GM12875 (cell line): ENCODE measurements around the gene ATG16L1.

Experiments
- H3K4me3 ChIP-seq: one replicate; pipeline ENCODE4 v1.5.1; 2011; ENCODE audit warnings: low read depth, low read length, control low read depth
- TF ChIP-seq, protein P1 (sequence below): IDR thresholded peaks from 2 replicates; pipeline ENCODE4 v1.5.1; 2011; ENCODE audit warnings: low read depth, mild to moderate bottlenecking, control low read depth, inconsistent platforms, low read length, moderate library complexity, borderline replicate concordance; ENCODE audit not compliant: insufficient read depth

The ATG16L1 gene

DNA sequence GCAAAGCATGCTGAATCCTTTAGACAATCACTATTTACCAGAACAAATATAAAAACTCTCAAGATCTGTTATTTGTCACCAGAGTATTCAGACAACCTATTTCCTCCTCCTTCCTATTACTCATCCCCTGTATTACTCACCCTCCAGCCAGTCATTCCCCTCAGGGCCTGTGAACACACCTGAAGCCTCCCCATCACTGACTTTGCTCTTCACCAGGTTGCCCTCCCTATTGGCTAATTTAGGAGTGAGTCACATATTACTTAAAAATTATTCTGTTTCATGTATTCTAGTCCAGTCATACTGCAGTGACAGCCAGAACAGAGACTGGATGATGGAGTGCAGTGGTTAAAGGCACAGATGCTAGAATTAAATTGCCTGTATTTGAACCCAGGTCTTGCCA lies 3.7 kb upstream of the ATG16L1 start:
- TF ChIP-seq, protein P1, sequence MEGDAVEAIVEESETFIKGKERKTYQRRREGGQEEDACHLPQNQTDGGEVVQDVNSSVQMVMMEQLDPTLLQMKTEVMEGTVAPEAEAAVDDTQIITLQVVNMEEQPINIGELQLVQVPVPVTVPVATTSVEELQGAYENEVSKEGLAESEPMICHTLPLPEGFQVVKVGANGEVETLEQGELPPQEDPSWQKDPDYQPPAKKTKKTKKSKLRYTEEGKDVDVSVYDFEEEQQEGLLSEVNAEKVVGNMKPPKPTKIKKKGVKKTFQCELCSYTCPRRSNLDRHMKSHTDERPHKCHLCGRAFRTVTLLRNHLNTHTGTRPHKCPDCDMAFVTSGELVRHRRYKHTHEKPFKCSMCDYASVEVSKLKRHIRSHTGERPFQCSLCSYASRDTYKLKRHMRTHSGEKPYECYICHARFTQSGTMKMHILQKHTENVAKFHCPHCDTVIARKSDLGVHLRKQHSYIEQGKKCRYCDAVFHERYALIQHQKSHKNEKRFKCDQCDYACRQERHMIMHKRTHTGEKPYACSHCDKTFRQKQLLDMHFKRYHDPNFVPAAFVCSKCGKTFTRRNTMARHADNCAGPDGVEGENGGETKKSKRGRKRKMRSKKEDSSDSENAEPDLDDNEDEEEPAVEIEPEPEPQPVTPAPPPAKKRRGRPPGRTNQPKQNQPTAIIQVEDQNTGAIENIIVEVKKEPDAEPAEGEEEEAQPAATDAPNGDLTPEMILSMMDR = no peak
- no peak overlapping the region for H3K4me3 ChIP-seq

DNA sequence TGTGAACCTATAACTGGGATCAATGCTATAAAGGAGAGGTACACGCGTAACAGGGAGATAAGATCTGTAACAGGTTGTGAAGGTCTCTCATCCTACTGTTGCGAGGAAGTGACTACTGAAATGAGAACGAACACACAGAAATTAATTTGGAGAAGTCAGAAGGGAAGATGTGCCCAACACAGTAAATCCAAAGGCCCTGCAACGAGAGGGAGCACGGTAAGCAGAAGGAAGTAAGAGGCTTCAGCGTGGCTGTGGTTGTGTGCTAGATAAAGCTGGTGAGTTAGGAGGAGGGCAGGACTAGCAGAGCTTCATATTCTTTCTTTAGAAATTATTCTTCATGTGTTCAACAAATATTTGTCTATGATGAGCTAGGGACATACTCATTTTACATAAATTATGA lies 2.5 kb upstream of the ATG16L1 start:
- TF ChIP-seq, protein P1 = no peak

DNA sequence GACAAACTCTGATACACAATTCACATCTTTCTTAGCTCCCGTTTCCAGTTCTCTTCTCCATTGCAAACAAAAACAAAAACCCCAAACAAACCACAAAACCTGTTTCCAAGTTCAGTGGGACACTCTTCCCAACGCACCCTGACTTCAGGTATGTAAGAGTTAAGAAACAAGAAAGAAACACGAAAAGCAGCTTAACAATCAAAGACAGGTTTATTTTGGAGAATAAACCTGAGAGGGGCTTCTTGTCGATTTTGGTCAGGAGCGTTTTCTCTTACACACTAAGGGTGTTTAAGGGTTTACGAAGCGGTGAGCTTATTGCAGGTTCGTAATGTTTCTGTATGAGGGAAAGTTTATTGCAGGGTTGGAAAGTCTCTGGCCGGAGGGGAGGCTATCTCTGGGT lies 905 bp upstream of the ATG16L1 start:
- TF ChIP-seq, protein P1 = no peak
- no peak overlapping the region for H3K4me3 ChIP-seq

More for the DNA sequence above, 2.5 kb upstream of the ATG16L1 start:
- no peak overlapping the region for H3K4me3 ChIP-seq

DNA sequence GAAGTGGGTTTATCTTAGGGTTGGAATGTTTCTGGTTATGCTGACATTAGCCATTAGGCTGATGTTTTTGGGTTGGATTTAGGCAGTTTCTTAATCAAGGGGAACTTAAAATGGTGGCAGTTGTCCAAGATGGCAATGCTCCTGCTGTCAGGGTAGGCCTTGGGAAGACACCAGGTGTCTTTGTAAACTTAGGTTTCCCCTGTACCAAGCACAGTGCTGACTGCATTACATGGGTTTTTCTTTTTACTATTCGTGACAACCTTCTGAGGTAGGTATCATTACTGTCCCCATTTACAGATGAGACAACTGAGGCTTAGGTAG lies 528 bp upstream of the ATG16L1 start:
- TF ChIP-seq, protein P1 = no peak
- H3K4me3 ChIP-seq = no peak overlapping the region

DNA sequence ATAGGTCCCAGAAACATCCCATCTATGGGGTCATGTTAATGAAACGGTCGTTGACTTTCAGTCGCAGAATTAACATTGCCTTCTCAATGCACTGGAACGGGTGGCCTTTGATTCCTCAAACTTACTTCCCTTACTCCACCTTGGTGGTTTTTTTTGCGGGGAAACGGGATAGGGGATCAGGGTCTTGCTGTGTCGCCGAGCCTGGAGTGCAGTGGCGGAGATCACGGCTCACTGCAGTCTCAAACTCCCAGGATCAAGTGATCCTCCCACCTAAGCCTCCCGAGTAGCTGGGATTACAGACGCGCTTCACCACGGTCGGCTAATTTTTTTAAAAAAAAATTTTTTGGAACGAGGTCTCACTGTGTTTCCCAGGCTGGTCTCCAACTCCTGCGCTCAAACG lies 754 bp downstream of the ATG16L1 start:
- TF ChIP-seq, protein P1 = no peak

DNA sequence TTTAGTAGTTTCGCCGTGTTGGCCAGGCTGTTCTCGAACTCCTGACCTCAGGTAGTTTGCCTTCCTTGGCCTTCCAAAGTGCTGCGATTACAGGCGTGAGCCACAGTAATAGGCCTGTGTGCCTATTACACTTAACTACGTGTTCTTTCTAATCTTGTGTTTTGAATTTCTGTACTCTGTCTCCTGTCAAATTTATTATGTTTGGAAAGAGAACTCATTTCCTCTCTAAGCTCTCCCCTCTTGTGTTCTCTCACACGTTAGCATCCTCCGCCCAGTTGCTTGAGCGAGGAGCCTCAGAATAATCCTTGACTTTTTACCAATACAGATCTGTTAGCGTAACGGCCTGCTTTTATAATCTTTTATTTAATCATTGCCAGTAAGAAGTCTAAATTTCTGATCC lies 3.7 kb downstream of the ATG16L1 start:
- TF ChIP-seq, protein P1 = no peak
- H3K4me3 ChIP-seq = no peak overlapping the region

More for the DNA sequence above, 754 bp downstream of the ATG16L1 start:
- H3K4me3 ChIP-seq = peak overlapping the region; percentile 83

DNA sequence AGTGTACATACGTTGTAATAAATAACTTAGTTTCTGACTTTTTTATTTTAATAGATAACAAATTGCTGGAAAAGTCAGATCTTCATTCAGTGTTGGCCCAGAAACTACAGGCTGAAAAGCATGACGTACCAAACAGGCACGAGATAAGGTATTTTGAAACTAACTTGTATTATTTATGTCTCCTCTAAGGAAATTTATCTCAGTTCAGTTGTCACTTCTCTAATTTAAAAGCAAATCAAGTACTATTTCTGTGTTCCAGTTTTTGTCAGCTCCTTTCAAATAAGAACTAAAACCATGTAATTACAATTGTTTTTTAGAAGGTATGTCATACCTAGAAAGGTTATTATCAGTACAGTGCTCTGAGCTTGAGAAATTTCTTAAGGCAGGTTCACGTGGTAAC lies 4.6 kb downstream of the ATG16L1 start:
- H3K4me3 ChIP-seq = no peak overlapping the region
- TF ChIP-seq, protein P1 = no peak
